Gastrocnemius medialis (tissue), 4 donors: ENCODE results near the gene CCDC197. TPM values are rescaled to one million over a fixed set of nuclear protein-coding genes. Genes with fewer than 3 reads are reported as not detected.

Experiments
- ATAC-seq, 2 donors: fragments of 150-250 bp; one replicate each; pipeline ENCODE4 v1.9.1; 2016
- DNase-seq, 2 donors: peaks; one replicate each; pipeline ENCODE4 v3.0.0-alpha.2; 2019
- H3K27ac ChIP-seq, 4 donors: fragments of 200-600 bp; sonication (generic); 1 replicate in 1 of 4; 2 replicates in 3 of 4; pipeline ENCODE4 v1.5.1; 2016 to 2018; ENCODE audit warnings: mild to moderate bottlenecking in 2 of 4, moderate library complexity in 1 of 4
- H3K27me3 ChIP-seq, 3 donors: fragments of 200-600 bp; sonication (generic) in 2 of 3; 1 replicate in 1 of 3; 2 replicates in 2 of 3; pipeline versions ENCODE4 v1.5.1 to v1.6.0; 2016 to 2019; ENCODE audit warnings: mild to moderate bottlenecking in 1 of 3, moderate library complexity in 1 of 3
- H3K36me3 ChIP-seq, 2 donors: fragments of 200-600 bp; sonication (generic) in 1 of 2; one replicate each; pipeline ENCODE4 v1.5.1; 2017 to 2018
- H3K4me1 ChIP-seq, 2 donors: fragments of 200-600 bp; sonication (generic) in 1 of 2; one replicate each; pipeline ENCODE4 v1.5.1; 2016 to 2017; ENCODE audit warnings: mild to moderate bottlenecking in 2 of 2
- H3K4me3 ChIP-seq, 4 donors: fragments of 200-600 bp; sonication (generic) in 3 of 4; 1 replicate in 1 of 4; 2 replicates in 3 of 4; pipeline ENCODE4 v1.5.1; 2016 to 2019; ENCODE audit warnings: mild to moderate bottlenecking in 2 of 4
- H3K9me3 ChIP-seq, 3 donors: fragments of 200-600 bp; sonication (generic) in 2 of 3; 1 replicate in 1 of 3; 2 replicates in 2 of 3; pipeline ENCODE4 v1.5.1; 2016 to 2019
- CTCF ChIP-seq, 5 experiments: fragments of 450-650 bp in 3 of 5; fragments of 200-600 bp in 2 of 5; sonication (generic) in 2 of 5; IDR thresholded peaks in 4 of 5; conservative IDR thresholded peaks in 1 of 5; 1 replicate in 4 of 5; 2 replicates in 1 of 5; pipeline ENCODE4 v1.5.1; 2016 to 2019; ENCODE audit warnings: antibody characterized with exemption in 5 of 5, mild to moderate bottlenecking in 3 of 5, moderate library complexity in 3 of 5
- POLR2A ChIP-seq, 2 donors: fragments of 450-650 bp; IDR thresholded peaks; one replicate each; pipeline ENCODE4 v1.6.1; 2017; ENCODE audit warnings: antibody characterized with exemption in 2 of 2, mild to moderate bottlenecking in 2 of 2, moderate library complexity in 2 of 2
- in situ Hi-C, 4 donors: fragments of 200-750 bp; cut with MboI; loops; one replicate each; pipeline versions ENCODE4 v1.15.0 to v1.8.0; 2017; ENCODE audit warnings: low sequenced_read_pairs in 4 of 4
- intact Hi-C: fragments of 100-400 bp; cut with DNase I; formaldehyde crosslinking; loops from one replicate; pipeline ENCODE4 v1.15.1; 2023; ENCODE audit warnings: low total_unique reads
- total RNA-seq, 4 donors: library from RNA; depleted of rRNA; stranded (reverse); fragments of >200 nt; gene quantifications; one replicate each; pipeline versions ENCODE4 v1.1.0 to v1.2.3, GENCODE V29; 2016

CCDC197 gene
- total RNA-seq, 4 donors from 2014 or later, result 0.56 to 0.61 TPM; not detected in 2

GRCh38 chr14:93954900-93955849 is 41.9 kb upstream of the CCDC197 start:
- no peak overlapping the region for H3K4me3 ChIP-seq
- H3K36me3 ChIP-seq, result peaks cover 0 to 55% of the 10 kb centered on the region in 2 donors
- TF ChIP-seq CTCF (IDR thresholded peaks at IDR 0.05 in 4 of 5, conservative IDR thresholded peaks at IDR 0.05 in 1 of 5) (no peak), POLR2A (IDR thresholded peaks at IDR 0.05) (no peak)
- H3K9me3 ChIP-seq, result no peaks in the 10 kb centered on the region
- intact Hi-C loops (loop anchor here (5.0 kb wide), 1 partner anchor 42 kb away; the partner anchor contains the start of gene CCDC197), in situ Hi-C loops (no loop called here)
- no peaks in the 10 kb centered on the region for H3K27me3 ChIP-seq
- H3K27ac ChIP-seq, result peak overlapping the region; percentile 97 to 100 (median 98)
- DNase-seq, result peak in 1 of 2 donors; percentile 37
- peaks cover 65 to 89% of the 10 kb centered on the region in 2 donors for H3K4me1 ChIP-seq
- no peak for ATAC-seq

GRCh38 chr14:93955850-93956481 is 41.1 kb upstream of the CCDC197 start:
- Histone ChIP-seq H3K4me3 (no peak overlapping the region), H3K4me1 (peaks cover 71 to 93% of the 10 kb centered on the region in 2 donors), H3K27ac (peak overlapping the region; percentile 97 to 100 (median 98)), H3K36me3 (peaks cover 0 to 47% of the 10 kb centered on the region in 2 donors), H3K9me3 (no peaks in the 10 kb centered on the region), H3K27me3 (no peaks in the 10 kb centered on the region)
- in situ Hi-C loops, result no loop called here
- intact Hi-C loops, result loop anchor here (5.0 kb wide), 1 partner anchor 41 kb away; the partner anchor contains the start of gene CCDC197
- no peak for DNase-seq
- TF ChIP-seq POLR2A (IDR thresholded peaks at IDR 0.05) (no peak), CTCF (IDR thresholded peaks at IDR 0.05 in 4 of 5, conservative IDR thresholded peaks at IDR 0.05 in 1 of 5) (no peak)
- no peak for ATAC-seq

- H3K4me1 ChIP-seq, result peaks cover 78 to 94% of the 10 kb centered on the region in 2 donors
- in situ Hi-C loops (no loop called here), intact Hi-C loops (loop anchor here (5.0 kb wide), 1 partner anchor 41 kb away; the partner anchor contains the start of gene CCDC197)
- TF ChIP-seq POLR2A (IDR thresholded peaks at IDR 0.05), result no peak
- no peak for TF ChIP-seq CTCF (IDR thresholded peaks at IDR 0.05 in 4 of 5, conservative IDR thresholded peaks at IDR 0.05 in 1 of 5)
- DNase-seq, result peak in 1 of 2 donors; percentile 77
- H3K4me3 ChIP-seq, result no peak overlapping the region
- H3K27me3 ChIP-seq, result no peaks in the 10 kb centered on the region
- peaks cover 0 to 44% of the 10 kb centered on the region in 2 donors for H3K36me3 ChIP-seq
- ATAC-seq, result peak; percentile 22 to 27
- peak overlapping the region; percentile 97 to 100 (median 98) for H3K27ac ChIP-seq
- H3K9me3 ChIP-seq, result no peaks in the 10 kb centered on the region
Observed at GRCh38 chr14:93956514-93957332, 40.4 kb upstream of the CCDC197 start.

- no peak overlapping the region for H3K4me3 ChIP-seq
- no peaks in the 10 kb centered on the region for H3K27me3 ChIP-seq
- intact Hi-C loops (loop anchor here (5.0 kb wide), 1 partner anchor 40 kb away; the partner anchor contains the start of gene CCDC197), in situ Hi-C loops (no loop called here)
- H3K36me3 ChIP-seq, result peaks cover 0 to 39% of the 10 kb centered on the region in 2 donors
- ATAC-seq (peak in 1 of 2 donors; percentile 1), DNase-seq (peak in 1 of 2 donors; percentile 57)
- H3K27ac ChIP-seq, result peak overlapping the region; percentile 97 to 100 (median 98)
- no peak for TF ChIP-seq POLR2A (IDR thresholded peaks at IDR 0.05)
- TF ChIP-seq CTCF (IDR thresholded peaks at IDR 0.05 in 4 of 5, conservative IDR thresholded peaks at IDR 0.05 in 1 of 5), result no peak
- H3K4me1 ChIP-seq, result peaks cover 82 to 94% of the 10 kb centered on the region in 2 donors
- H3K9me3 ChIP-seq, result no peaks in the 10 kb centered on the region
Observed at GRCh38 chr14:93957333-93957710, 39.8 kb upstream of the CCDC197 start.
